GM03348 (cell line): ENCODE results near the gene PEPD.

Experiments used
- DNase-seq: peaks from one replicate; pipeline ENCODE4 v3.0.0; 2012; ENCODE audit warnings: low spot score

The PEPD gene

GRCh38 chr19:33381101-33381500 lies 140.5 kb downstream of the PEPD start:
- DNase-seq = no peak

DNA sequence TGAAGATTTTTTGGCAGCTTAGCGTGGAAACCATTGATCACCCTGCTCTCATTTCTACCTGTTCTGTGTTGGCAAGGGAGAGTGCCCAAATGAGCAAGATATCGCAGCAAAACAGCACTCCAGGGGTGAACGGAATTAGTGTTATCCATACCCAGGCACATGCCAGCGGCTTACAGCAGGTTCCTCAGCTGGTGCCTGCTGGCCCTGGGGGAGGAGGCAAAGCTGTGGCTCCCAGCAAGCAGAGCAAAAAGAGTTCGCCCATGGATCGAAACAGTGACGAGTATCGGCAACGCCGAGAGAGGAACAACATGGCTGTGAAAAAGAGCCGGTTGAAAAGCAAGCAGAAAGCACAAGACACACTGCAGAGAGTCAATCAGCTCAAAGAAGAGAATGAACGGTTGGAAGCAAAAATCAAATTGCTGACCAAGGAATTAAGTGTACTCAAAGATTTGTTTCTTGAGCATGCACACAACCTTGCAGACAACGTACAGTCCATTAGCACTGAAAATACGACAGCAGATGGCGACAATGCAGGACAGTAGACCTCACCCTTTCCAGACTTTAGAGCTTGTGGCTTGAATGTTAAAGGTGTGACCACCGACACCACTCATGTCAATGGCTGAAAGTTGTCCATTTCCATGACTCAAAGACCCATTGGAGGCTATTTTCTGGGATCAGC lies 142.3 kb downstream of the PEPD start:
- DNase-seq = no peak

DNA sequence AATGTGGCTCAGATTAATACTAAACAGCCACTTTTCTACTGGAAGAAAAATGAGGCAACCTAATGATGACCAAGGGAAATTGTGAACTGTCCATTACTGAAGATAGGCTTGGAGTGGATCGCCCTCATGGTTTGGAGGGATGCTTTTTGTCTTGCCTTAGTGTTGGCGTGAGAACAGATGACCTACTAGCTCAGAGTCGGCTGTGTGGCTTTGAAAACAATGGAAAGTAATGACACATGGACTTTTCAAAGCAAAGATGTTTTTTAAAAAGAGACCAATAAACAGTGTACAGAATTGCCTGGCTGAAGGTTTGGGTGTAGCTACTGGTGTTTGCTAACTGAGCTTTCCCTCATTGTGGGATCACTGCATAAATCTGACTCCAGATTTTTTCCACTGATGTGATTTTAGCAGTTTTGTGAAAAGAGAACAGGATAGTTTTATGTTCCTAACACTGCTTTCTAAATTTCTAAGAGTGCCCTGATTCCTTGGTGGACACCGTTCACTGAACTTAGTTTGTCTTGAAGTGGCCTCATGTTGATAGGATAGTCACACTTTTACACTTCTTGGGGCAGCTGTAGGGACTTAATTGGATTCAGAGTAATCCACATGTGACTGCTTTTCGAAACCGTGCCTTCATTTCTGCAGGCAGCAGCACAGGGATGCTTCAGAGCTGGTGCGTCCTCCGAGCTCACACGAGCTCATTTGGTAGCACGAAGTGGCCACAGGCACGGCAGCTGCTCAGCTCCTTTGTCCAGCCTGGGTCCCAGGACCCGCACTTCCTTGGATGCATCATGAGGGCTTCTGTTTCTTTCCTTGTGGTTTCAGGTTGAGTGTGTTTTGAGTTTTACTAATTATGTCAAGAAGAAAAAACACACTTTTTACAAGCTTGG lies 143.8 kb downstream of the PEPD start:
- DNase-seq = peak; percentile 17

- DNase-seq = no peak
Measured at GRCh38 chr19:33376941-33377557, 144.5 kb downstream of the PEPD start.

GRCh38 chr19:33376423-33376822 lies 145.2 kb downstream of the PEPD start:
- DNase-seq = peak; percentile 75

GRCh38 chr19:33375837-33376159 lies 145.8 kb downstream of the PEPD start:
- DNase-seq = no peak

GRCh38 chr19:33375156-33375836 lies 146.3 kb downstream of the PEPD start:
- DNase-seq = no peak

GRCh38 chr19:33374236-33374714 lies 147.3 kb downstream of the PEPD start:
- DNase-seq = peak; percentile 32

DNA sequence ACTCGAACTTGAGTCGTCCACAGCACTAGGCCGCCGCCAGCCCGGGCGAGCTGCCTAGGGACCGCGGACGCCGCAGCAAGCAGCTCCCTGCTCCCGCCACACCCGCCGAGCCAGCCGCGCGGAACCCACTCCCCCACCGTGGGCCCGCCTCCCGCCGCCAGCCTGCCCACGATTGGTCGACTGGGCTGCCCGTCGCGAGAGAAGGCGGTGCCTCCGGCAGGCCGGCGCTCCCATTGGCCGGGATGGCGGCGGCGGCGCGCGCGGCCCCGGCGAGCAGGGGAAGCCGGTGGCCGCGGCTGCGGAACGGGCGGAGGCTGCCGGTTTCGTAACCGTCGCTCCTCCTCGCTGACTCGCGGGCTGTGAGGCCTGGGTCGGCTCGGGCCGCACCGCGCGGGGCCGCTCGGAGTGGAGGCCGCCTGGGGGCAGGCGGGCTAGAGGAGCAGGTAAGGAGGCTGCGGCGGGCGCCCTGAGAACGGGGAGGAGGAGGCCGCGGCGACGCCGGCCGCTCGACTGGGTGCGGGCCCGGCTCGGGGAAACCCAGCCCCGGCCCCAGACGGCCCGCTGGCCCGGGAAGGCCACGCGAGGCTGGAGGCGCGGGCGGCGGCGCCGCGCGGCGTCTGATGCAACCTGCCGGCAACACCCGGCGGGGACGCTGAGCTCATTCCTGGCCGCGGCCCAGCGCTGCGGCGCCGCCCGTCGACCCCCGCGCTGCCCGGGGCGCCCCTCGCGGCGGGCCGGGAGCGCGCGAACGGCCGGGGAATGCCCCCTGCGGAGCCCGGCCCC lies 147.9 kb downstream of the PEPD start, which contains the start of gene CEBPG:
Gene CEBPG (plus strand): TSS at position 257 of the 783 bp plus-strand sequence. CDS start 5,531 bp downstream, outside the sequence.
- DNase-seq = peak; percentile 100

- no peak for DNase-seq
Measured at GRCh38 chr19:33370783-33371182, 150.8 kb downstream of the PEPD start.

- DNase-seq = no peak
Measured at GRCh38 chr19:33368074-33368864, 153.3 kb downstream of the PEPD start.

GRCh38 chr19:33366897-33367296 lies 154.7 kb downstream of the PEPD start:
- DNase-seq = no peak

DNA sequence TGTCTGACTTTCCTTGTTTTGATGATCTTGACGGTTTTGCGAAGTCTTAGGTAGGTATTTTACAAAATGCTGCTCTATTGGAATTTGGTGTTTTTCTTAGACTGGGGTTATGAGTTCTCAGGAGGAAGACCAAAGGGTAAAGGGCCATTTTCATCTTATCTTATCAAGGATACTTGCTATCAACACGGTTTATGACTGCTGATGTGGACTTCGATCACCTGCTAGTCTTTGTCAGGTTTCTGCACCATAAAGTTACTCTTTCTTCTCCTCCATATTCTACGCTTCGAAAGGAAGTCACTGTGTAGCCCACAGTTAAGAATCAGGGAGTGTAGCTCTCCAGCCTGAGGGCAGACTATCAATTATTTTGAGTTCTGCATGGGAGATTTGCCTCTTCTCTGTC lies 155.5 kb downstream of the PEPD start:
- DNase-seq = no peak

GRCh38 chr19:33365691-33366090 lies 155.9 kb downstream of the PEPD start:
- no peak for DNase-seq

DNA sequence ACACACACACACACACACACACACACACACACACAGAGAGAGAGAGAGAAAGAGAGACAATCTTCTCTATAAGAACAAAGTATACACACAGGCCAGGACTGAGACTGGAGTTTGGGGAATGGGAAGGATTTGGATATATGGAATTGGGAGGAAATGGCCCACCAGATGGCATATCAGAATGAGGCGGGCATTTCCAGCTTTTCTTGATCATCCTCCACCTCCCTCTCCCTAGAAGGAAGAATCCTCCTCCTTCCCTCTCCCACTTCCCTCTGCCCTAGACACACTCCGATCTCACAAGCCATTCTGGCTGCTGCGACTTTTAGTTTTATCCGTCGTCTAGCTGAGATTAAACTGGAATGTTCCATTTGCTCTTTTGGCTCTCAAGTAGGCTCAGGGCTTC lies 158.1 kb downstream of the PEPD start:
- DNase-seq = no peak

DNA sequence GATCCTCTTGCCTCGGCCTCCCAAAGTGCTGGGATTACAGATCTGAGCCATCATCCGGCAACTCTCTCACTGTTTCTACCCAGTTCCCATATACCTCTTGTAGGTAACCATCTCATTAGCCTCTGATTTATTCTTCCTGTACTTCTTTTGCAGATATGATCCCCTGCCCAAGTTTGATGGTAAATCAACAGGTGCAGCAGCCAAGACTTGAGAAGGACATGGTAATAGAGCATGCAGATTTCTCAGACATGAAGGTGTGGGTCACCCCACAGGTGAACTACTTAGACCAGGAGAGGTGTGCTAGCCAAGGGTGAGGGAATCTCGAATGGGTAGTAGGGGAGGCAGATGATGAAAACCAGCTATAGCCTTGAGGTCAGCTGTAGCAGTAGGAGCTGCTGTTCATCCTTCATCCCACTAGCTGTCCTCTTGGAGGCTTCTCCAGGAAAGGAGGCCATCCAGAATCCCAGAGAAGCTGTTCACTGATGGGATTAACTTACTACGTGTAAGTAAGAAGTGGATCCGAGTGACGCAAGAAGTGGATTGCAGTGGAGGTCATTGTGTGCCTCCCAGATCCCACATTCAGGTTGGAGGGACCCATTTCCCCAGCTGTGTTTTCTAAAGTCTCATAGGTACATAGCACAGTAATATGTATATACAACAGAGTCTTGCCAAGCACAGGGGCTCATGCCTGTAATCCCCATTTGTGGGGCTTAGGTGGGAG lies 158.9 kb downstream of the PEPD start:
- no peak for DNase-seq

DNA sequence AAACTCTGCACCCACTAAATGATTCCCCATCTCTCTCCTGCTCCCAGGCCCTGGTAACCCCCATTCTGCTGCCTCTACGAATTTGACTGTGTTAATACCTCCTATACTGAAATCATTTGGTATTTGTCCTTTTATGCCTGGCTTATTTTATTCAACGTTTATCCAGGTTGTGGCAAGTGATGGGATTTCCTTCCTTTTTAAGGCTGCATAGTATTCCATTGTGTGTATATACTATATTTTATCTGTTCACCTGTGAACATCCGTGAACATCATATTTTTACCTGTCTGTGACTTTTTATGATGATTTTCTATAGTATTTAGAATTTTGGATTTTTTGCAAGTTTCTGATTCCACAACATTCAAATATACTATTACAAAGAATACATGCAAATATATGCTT lies 162.0 kb downstream of the PEPD start:
- DNase-seq = no peak

DNA sequence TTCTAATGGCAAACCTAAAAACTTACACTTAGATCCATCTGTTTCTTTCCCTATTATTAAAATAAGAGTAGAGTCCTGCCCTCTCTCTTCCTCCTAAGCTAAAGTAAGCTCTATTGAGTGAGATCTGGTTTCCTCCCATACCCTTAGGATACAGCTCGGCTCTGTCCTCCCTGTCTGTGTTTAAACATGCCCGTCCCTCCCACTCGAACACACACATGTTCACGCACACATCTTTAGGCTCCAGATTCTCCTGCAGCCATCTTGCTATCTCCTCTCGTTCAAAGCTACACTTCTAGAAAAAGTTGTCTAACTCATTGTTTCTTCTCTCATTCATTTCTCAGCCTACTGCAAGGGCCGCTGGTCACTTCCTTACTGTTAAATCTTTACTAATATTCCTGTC lies 163.2 kb downstream of the PEPD start:
- no peak for DNase-seq

DNA sequence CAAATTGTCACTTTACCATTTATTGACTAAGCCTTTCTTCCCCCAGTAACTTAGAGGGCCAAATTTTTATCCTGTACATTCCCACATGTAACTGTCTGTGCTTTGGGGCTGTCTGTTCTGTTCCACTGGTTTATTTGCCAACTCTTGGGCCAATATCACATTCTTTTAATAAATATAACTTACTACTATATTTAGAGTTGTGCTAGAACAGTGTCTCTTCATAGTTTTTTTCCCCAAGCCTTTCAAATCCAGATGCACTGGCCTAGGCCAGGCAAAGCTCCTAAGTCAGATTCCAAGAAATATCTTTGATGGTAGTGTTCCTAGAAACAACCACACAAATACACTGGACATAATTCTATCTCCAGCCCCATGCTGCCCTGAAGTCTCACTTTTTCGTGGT lies 164.0 kb downstream of the PEPD start:
- no peak for DNase-seq

DNA sequence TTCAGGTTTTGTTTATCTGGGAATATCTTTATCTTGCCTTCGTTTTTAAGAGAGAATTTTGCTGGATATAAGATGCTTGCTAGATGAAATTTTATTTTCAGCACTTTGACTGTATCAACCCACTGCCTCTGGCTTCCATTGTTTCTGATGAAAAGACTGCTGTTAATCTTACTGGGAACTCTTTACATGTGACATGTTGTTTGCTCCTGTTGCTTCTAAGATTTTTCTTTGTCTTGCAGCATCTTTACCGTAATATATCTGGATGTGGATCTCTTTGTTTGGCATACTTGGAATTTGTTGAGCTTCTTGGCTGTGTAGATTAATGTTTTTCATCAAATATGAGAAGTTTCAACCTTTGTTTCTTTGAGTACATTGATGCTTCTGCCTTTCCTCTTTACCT lies 166.1 kb downstream of the PEPD start:
- DNase-seq = no peak
